ENCODE measurements around the gene PRR30. TPM values are rescaled to one million over a fixed set of nuclear protein-coding genes. Genes with fewer than 3 reads are reported as not detected.

PRR30 gene
- total and polyA plus RNA-seq, 10 of the 15 experiments (the other 5 are each of a cell fraction or from before 2014, with no cell fraction given) = not detected

DNA sequence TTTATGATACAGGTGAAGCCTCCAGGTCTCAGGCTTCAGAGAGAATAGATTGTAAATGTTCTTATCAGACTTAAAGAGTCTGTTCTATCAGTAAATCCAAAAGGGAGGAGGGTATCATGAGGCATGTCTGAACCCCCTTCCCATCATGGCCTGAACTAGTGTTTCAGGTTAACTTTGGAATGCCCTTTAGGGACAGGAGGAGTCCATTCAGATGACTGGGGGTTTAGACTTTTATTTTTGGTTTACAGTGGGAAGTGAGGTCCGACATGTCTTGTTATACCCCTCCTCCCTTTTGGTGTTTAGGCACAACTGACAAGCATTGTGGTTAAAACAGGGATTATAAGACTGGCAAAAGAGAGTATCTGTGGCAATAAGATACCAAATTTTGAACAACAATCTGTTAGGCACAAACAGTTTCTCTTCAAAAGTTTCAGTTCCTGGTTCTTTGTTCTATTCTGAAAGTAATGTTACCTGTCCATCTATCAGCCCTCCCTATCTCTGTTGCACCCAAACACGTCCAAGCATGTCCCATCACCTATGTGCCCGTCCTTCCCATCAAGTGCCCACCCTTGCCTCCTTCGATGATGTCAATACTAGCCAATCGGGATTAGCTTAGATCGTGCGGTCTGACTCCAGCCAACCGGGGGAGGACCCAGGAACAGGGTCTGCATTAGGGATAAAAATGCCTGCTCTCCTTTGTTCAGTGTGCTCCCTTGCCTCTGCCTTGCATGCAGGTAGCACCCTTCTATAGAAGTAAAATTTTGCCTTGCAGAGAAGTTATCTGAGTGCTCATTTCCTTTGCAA, 26.0 kb upstream of the PRR30 start (continued):
- no peak for TF ChIP-seq ZSCAN29 (IDR thresholded peaks at IDR 0.05)
- no peak for TF ChIP-seq HDAC2 (IDR thresholded peaks at IDR 0.05)
- TF ChIP-seq, protein P1, sequence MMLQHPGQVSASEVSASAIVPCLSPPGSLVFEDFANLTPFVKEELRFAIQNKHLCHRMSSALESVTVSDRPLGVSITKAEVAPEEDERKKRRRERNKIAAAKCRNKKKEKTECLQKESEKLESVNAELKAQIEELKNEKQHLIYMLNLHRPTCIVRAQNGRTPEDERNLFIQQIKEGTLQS (IDR thresholded peaks at IDR 0.05; ENCODE audit: borderline replicate concordance, extremely low read depth, low read depth, low read length) = no peak
- no peak for TF ChIP-seq YY1 (IDR thresholded peaks at IDR 0.05; ENCODE audit: low read depth, low read length)
- TF ChIP-seq, protein P2, sequence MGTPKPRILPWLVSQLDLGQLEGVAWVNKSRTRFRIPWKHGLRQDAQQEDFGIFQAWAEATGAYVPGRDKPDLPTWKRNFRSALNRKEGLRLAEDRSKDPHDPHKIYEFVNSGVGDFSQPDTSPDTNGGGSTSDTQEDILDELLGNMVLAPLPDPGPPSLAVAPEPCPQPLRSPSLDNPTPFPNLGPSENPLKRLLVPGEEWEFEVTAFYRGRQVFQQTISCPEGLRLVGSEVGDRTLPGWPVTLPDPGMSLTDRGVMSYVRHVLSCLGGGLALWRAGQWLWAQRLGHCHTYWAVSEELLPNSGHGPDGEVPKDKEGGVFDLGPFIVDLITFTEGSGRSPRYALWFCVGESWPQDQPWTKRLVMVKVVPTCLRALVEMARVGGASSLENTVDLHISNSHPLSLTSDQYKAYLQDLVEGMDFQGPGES (IDR thresholded peaks at IDR 0.05) = no peak
- no peak for TF ChIP-seq EGR1 (IDR thresholded peaks at IDR 0.05; ENCODE audit: borderline replicate concordance in 1 of 2, low read depth in 2 of 2, low read length in 2 of 2)
- TF ChIP-seq TARDBP (IDR thresholded peaks at IDR 0.05; ENCODE audit: borderline replicate concordance) = no peak
- TF ChIP-seq POLR2AphosphoS5 (IDR thresholded peaks at IDR 0.05; ENCODE audit: low read length) = no peak
- no peak for TF ChIP-seq PAX5 (IDR thresholded peaks at IDR 0.05; ENCODE audit: borderline replicate concordance, low read depth, low read length)
- TF ChIP-seq, protein P3, sequence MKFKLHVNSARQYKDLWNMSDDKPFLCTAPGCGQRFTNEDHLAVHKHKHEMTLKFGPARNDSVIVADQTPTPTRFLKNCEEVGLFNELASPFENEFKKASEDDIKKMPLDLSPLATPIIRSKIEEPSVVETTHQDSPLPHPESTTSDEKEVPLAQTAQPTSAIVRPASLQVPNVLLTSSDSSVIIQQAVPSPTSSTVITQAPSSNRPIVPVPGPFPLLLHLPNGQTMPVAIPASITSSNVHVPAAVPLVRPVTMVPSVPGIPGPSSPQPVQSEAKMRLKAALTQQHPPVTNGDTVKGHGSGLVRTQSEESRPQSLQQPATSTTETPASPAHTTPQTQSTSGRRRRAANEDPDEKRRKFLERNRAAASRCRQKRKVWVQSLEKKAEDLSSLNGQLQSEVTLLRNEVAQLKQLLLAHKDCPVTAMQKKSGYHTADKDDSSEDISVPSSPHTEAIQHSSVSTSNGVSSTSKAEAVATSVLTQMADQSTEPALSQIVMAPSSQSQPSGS (IDR thresholded peaks at IDR 0.05; ENCODE audit: low read length) = no peak
- no peak for TF ChIP-seq BACH1 (IDR thresholded peaks at IDR 0.05; ENCODE audit: borderline replicate concordance)
- TF ChIP-seq EED (IDR thresholded peaks at IDR 0.05; ENCODE audit: low read depth) = no peak
- TF ChIP-seq SMC3 (IDR thresholded peaks at IDR 0.05; ENCODE audit: borderline replicate concordance, low read length) = no peak
- no peak for TF ChIP-seq CHD1 (IDR thresholded peaks at IDR 0.05; ENCODE audit: low read depth, low read length)
- TF ChIP-seq, protein P4, sequence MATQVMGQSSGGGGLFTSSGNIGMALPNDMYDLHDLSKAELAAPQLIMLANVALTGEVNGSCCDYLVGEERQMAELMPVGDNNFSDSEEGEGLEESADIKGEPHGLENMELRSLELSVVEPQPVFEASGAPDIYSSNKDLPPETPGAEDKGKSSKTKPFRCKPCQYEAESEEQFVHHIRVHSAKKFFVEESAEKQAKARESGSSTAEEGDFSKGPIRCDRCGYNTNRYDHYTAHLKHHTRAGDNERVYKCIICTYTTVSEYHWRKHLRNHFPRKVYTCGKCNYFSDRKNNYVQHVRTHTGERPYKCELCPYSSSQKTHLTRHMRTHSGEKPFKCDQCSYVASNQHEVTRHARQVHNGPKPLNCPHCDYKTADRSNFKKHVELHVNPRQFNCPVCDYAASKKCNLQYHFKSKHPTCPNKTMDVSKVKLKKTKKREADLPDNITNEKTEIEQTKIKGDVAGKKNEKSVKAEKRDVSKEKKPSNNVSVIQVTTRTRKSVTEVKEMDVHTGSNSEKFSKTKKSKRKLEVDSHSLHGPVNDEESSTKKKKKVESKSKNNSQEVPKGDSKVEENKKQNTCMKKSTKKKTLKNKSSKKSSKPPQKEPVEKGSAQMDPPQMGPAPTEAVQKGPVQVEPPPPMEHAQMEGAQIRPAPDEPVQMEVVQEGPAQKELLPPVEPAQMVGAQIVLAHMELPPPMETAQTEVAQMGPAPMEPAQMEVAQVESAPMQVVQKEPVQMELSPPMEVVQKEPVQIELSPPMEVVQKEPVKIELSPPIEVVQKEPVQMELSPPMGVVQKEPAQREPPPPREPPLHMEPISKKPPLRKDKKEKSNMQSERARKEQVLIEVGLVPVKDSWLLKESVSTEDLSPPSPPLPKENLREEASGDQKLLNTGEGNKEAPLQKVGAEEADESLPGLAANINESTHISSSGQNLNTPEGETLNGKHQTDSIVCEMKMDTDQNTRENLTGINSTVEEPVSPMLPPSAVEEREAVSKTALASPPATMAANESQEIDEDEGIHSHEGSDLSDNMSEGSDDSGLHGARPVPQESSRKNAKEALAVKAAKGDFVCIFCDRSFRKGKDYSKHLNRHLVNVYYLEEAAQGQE (IDR thresholded peaks at IDR 0.05; ENCODE audit: low read depth, low read length) = no peak
- peak; percentile 66 for TF ChIP-seq ATF7 (IDR thresholded peaks at IDR 0.05; ENCODE audit: low read depth)
- 0 out of 2 replicates have a peak, but pooled peaks have one; percentile 62 for TF ChIP-seq ZNF217 (IDR thresholded peaks at IDR 0.05)
- TF ChIP-seq, protein P5, sequence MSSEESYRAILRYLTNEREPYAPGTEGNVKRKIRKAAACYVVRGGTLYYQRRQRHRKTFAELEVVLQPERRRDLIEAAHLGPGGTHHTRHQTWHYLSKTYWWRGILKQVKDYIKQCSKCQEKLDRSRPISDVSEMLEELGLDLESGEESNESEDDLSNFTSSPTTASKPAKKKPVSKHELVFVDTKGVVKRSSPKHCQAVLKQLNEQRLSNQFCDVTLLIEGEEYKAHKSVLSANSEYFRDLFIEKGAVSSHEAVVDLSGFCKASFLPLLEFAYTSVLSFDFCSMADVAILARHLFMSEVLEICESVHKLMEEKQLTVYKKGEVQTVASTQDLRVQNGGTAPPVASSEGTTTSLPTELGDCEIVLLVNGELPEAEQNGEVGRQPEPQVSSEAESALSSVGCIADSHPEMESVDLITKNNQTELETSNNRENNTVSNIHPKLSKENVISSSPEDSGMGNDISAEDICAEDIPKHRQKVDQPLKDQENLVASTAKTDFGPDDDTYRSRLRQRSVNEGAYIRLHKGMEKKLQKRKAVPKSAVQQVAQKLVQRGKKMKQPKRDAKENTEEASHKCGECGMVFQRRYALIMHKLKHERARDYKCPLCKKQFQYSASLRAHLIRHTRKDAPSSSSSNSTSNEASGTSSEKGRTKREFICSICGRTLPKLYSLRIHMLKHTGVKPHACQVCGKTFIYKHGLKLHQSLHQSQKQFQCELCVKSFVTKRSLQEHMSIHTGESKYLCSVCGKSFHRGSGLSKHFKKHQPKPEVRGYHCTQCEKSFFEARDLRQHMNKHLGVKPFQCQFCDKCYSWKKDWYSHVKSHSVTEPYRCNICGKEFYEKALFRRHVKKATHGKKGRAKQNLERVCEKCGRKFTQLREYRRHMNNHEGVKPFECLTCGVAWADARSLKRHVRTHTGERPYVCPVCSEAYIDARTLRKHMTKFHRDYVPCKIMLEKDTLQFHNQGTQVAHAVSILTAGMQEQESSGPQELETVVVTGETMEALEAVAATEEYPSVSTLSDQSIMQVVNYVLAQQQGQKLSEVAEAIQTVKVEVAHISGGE (CRISPR knock-in tag; IDR thresholded peaks at IDR 0.05) = no peak
- TF ChIP-seq TAF1 (IDR thresholded peaks at IDR 0.05; ENCODE audit: borderline replicate concordance, low read depth, low read length) = no peak
- TF ChIP-seq ZZZ3 (IDR thresholded peaks at IDR 0.05; ENCODE audit: control insufficient read depth, insufficient read length, low read depth) = no peak
- no peak for TF ChIP-seq LARP7 (IDR thresholded peaks at IDR 0.05)

All from GM12878 (cell line).